HS-27A (cell line): ENCODE results near the gene SENP5.

Source experiments
- DNase-seq: peaks from one replicate; pipeline ENCODE4 v3.0.0-alpha.2; 2012; ENCODE audit warnings: low read depth, missing footprints

SENP5 gene

DNA sequence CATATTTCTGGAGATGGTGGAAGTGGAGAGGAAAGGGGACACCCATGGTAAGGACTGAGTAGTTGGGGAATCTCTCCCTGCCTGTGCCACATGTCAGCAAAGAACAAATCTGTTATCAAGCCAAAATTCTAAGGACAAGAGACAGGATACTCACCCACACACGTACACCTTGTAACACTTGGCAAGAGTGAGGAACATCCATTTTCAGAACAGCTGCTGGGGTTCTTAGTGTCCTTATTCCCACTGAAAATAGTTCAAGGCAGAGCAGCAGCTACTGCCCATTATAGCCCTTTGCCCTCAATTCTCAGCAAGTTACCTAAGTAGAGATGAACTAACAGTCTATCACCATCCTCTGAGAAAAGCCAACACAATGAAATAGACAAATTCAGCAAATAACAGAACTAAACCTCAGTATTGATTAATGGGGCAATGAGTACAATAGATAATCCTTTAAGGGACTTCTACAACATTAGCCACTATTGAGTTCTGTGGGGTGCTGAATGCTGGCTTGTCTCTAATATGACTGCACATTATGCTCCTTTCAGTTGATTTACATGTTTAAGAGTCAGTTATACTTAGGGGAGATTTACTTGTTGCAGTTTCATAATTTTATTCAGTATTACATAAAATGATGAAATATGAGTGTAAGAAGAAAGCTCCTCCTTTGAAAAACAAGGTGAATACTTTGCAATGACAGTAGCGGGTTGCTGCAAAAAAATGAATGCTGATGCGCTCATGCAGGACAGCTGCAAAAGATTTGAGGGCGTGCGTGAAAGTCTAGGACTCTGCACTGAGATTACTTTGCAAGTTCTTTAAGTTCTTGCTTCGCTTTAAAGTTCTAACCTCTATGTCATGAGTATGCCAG lies 22.4 kb downstream of the SENP5 start:
- no peak for DNase-seq

DNA sequence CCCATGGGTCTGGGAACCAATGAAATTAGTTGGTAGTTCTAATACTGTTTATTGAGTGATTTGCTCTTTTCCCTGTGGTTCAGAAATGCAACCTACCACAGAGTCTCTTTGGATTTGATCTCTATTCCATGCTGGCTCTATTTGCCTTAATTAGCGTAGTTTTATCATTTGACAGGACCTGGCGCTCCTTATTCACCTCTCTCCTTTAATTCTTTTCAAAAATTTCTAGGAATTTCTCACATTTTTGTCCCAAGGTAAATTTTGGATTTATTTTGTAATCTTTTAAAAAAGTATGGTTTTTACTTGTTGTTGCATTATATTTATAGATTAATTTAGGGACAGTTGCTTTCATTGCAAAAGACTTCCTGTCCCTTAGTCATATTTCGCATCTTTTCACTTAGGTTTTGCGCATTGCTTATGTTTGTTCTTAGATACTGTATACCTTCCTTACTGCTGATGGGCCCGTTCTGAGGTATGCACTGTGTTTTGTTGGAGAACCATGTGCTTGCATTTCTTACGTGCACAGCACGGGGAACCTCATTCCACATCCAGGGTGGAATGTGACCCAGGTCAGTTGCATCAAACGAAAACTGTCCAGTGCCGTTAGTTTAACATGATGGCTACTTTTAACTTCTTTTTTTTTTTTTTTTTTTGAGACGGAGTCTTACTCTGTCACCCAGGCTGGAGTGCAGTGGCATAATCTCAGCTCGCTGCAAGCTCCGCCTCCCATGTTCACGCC lies 27.0 kb downstream of the SENP5 start:
- no peak for DNase-seq

DNA sequence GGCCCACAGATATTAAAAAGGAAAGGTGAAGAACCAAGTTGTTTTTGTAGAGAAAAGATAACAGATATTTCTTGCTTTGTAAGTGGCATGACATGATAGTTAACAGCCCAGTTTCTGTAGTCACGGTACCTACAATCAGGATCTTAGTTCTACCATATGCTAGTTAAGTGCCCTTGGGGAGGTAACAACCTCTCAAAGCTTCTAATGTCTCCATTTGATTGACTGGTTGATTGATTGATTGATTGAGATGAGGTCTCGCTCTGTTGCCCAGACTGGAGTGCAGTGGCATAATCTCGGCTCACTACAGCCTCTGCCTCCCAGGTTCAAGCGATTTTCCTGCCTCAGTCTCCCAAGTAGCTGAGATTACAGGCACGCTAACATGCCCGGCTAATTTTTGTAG lies 28.5 kb downstream of the SENP5 start:
- DNase-seq: no peak

DNA sequence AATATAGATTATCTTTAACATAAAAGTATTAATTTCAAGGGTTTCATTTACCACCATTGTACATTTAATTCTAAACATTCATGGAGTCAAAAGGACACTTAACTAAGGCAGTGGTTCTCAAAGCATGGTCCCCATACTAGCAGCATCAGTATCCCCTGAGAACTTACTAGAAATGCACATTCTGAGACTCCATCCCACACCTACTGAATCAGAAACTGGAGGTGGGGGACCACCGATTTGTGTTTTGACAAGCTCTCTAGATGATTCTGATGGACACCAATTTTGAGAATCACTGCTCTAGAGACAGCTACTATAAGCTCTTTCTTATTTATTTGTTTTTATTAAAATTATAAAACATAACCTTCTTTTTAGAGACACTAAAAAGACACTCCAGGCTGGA lies 34.0 kb downstream of the SENP5 start:
- no peak for DNase-seq

DNA sequence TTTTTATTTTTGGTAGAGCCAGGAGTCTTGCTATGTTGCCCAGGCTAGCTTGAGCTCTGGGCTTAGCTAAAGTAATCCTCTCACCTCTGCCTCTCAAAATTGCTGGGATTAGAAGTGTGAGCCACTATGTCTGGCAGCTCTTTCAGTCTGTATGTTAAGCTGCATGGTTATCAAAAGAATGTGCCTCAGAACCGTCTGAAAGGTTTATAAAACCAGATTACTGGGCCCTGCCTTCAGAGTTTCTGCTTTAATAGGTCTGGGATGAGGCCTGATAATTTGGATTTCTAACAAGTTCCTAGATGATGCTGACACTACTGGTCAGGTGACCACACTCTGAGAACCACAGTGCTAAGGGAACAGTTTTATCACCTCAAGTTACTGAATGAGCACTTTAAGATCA lies 34.6 kb downstream of the SENP5 start:
- DNase-seq: no peak

DNA sequence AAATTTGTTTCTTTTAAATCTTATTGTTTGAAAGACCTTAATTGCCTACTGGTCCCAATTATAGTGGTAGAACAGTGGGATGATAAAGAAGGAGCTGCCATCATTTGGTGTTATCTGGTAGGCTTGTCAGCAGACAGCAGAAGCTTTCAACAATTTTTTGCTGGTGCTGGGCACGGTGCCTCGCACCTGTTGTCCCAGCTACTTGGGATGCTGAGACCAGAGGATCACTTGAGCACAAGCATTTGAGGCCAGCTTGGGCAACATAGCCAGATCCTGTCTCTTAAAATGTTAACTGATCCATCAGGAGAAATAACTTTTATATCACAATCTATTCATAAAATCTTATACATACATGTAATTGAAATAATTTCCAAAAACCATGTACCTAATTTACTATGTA lies 36.0 kb downstream of the SENP5 start:
- DNase-seq: no peak

DNA sequence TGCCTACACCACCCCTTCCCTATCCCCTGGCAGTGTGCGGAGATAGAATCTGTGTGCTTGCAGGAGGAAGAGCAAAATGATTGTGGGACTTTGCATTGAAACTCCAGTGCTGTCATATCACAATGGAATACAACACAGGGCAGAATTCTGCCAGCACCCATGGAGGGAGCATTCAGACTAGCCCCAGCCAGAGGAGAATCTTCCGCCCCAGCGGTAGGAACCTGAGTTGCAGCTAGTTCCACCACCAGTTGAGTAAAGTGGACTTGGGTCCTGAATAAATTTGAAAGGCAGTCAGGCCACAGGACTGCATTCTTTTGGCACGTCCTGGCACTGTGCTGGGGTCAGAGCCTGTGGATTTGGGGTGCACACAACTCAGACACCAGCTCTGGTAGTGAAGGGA lies 47.1 kb downstream of the SENP5 start:
- no peak for DNase-seq

DNA sequence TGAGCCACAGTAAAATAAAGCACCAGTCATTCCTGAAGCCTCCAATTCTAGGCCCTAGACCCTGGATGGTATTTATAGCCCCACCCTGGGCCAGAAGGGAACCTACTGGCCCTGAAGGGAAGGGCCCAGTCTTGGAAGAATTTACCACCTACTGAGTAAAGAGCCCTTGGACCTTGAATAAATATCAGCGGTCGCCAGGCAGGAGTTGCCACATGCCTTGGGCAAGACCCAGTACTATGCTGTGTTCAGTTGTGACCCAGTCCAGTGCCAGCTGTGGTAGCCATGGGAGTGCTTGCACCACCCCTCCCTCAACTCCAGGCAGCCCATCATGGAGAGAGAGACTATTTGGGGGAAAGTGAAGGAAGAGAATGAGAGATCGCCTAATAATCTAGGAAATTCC lies 47.7 kb downstream of the SENP5 start:
- DNase-seq: no peak

DNA sequence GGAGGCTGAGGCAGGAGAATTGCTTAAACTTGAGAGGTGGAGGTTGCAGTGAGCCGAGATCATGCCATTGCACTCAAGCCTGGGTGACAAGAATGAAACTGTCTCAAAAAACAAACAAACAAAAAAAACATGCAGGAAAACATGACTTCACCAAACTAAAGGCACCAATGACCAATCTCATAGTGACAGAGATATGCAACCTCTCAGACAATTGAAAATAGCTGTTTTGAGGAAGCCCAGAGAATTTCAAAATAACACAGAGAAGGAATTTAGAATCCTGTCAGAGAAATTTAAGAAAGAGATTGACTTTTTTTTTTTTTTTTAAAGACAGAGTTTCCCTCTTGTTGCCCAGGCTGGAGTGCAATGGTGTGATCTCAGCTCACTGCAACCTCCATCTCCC lies 48.5 kb downstream of the SENP5 start:
- no peak for DNase-seq

DNA sequence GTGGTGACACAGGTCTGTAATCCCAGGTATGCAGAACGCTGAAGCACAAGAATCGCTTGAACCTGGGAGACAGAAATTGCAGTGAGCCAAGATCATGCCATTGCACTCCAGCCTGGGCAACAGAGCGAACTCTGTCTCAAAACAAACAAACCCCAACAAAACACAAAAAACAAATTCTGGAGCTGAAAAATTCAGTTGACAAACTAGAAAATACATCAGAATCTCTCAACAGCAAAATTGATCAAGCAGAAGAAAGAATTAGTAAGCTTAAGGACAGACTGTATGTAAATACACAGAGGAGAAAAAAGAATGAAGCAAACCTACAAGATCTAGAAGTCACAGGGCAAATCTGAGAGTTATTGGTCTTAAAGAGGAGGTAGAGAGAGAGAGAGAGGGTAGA lies 49.3 kb downstream of the SENP5 start:
- DNase-seq: no peak

DNA sequence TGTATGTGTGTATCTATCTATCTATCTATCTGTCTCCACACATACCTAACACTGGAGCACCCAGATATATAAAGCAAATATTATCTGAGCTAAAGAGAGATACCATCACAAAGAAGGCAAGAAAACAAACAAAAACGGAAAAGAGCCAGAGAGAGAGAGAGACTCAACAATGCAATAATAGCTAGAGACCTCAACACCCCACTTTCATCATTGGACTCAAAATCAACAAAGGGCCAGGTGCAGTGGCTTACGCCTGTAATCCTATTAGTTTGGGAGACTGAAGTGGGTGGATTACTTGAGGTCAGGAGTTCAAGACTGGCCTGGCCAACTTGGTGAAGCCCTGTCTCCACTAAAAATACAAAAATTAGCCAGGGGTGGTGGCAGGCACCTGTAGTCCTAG lies 51.2 kb downstream of the SENP5 start:
- no peak for DNase-seq

DNA sequence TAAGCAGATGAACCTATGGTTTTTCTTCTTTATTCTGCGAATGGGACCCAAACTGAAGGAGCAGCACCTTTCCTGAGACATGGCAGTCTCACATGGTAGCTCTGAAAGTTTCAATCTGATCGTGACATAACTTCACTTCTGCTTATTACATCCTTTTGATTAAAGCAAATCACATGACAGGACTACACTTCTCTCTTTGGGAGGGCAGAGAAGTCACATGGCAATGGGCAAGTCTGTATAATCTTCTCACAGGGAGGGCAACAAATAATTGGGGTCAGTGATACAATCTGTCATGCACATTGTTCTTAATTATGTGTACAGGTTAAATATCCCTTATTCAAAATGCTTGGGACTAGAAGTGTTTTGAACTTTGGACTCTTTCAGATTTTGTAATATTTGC lies 53.0 kb downstream of the SENP5 start:
- DNase-seq: no peak

DNA sequence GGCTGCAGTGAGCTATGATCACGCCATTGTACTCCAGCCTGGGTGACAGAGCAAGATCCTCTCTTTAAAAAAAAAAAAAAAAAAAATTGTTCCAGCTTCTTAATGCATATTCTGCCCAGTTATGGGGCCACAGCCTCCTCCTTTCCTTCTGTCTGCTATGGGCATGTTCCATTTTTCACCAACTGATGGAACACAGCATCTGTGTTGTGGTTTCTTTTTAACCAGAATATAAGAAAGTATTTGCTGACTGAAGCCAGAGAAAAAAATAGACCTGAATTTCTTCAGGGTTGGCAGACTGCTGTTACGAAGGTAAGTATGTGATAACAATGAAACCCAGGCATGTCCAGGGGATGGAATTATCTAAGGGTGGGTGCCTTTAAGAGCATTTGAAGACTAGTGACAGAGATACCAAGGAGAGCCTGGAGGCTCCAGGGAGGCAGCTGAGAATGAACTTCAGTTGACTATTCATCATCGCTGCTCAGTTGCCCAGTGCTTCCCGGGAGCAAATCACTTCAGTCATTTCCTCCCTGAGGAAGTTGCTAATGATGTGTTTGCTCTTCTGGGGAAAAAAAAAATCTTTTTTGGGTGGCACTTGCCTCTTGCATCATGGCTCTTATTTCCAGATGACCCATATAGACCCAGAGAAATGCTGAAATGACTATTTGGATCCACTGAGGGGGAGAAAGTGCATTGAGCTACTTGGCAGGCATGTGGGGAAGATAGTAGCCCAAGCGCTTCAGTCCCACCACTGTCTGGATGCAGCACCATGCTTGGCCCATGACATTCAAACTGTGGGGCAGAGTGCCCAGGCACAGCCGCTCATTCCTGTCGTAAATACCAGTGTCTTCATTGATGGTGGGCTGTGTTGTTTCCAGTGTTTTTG lies 60.1 kb downstream of the SENP5 start:
- no peak for DNase-seq

DNA sequence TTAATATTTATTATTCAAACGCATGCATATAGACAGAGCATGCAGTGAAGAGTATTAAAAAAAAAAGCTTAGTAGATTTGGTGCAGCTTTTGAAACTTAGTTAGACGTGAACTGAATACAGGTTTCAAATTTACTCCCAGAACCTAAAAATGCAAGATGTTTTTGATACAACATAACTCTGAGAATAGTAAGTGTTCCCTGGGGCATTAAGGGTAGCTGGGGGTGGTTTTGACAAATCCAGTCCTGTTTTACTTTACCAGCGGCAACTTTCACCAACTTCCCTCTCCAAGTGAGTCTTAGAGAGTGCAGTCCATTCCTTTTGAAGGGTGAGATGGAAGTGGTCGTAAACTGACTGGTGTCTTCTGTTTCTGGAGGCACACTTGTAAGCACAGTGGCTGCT lies 63.4 kb downstream of the SENP5 start:
- DNase-seq: no peak

DNA sequence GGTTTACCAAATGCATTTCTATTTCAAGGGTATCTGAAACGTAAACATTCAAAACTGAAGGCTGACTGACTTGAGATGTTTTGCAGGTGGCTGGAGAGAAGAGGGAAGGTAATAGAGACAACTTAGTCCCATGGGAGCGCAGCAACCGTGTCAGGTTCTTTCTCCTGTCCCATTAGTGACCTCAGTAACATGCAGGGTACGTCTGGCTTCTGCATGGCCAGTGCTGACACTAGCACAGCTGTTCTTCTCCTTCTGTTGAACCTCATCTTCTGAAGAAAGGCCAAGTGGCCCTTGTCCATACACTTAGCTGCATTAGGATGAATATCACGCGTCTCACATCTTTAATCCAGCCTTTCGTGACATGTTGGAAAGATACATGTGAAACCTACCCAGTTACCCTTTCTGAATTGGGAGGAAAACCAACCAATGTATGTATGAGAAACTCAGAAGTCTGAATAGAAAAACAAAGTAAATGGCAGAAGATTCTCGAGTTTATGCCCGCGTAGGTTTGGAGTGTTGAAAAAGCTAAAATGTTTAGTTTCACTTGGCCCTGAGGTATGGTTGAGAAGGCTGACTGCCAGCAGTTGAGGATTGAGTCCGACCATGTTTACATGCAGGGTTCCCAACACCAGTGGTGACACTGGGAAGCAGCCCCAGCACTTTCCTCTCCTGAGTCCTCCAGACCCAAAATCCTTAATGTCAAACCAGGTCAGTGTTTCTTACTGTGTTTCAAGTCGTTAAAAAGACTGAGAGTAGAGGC lies 64.3 kb downstream of the SENP5 start:
- DNase-seq: no peak

DNA sequence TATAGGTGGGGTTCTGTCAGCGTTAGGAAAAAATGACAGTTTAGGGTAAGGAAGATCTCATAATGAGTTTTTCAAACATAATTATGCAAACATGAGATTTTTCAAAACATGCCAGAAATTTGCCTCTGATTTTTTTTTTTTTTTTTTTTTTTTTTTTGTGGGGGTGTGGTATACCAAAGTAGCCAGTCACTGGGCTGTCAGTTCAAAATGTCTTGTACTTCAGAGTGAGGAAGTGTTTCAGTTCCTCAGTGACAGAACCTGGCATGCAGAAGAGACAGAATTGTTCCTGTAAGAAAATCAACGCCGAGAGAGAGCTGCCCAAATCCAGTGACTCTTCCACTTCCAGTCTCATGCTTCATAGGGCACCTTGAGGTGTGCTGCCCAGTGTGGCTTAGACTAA lies 64.9 kb downstream of the SENP5 start:
- no peak for DNase-seq

DNA sequence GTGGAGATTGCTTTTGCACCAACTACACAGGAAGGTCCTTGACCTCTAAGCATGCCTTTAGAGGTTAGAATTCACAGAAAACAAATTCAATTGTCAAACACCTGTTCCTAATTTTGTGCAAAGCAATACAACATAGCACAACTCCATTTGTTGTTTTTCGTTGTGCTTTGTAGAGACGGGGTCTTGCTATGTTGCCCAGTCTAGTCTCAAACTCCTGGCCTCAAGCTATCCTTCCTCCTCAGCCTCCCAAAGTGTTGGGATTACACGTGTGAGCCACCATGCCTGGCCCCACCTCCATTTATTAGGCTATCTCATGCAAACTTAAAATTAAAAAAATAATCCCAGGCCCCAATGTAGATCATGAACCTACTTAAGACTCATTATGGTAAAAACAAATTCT lies 68.6 kb downstream of the SENP5 start:
- no peak for DNase-seq

DNA sequence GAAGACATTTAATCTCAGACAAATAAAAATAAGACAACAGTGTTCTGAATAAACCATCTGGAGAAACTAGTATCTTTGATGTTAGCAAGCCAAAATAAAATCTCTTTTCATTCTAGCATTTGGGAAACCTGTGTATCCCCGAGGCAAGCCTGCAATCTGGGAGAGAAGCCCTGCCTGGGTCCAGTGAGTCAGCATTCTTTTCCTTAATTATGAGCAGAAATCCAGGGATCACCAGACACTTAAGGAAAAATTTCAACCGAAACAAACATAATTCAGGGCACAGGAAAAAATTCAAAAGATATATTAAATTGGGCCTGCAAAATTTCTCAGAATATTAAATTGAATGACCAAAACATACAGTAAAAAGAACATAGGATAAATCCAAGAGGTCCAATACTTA lies 70.4 kb downstream of the SENP5 start:
- no peak for DNase-seq

DNA sequence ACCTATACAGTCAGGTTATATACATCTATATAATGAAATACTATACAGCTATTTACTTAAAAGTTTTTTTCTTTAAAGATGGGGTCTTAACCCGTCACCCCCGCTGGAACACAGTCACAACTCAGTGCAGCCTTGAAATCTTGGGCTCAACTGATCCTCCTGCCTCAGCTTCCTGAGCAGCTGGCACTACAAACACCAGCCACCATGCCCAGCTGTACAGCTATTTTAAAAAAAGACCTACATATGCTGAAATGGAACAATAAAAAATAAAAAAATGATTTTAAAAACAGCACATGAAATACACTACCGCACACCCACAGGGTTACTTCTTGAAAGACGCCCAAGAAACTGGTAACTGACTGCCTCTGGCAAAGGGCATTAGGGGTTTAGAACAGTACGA lies 70.9 kb downstream of the SENP5 start:
- DNase-seq: no peak

DNA sequence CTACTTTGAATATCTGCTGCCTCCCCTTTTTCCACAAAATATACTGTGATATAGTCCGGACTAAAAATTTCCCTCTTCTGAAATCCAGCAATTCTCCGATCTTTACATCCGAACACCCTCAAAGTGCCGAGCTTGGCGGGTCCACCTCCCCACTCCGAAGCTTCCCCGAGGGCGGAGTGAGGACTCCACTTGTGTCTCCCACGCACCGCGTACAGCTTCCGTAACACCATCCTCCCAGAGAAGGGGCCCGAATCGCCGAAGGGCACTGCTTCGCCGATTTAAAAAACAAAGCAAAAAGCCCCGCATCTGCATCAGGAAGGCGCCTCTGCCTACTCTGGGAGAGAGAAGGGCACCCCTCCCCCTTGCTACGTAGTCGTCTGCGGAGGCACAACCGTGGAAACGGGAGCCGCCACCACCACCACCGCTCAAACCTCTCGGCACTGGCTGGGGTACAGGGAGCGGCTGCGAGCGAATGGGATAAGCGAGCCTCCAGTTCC lies 74.1 kb downstream of the SENP5 start:
- DNase-seq: peak; percentile 22

DNA sequence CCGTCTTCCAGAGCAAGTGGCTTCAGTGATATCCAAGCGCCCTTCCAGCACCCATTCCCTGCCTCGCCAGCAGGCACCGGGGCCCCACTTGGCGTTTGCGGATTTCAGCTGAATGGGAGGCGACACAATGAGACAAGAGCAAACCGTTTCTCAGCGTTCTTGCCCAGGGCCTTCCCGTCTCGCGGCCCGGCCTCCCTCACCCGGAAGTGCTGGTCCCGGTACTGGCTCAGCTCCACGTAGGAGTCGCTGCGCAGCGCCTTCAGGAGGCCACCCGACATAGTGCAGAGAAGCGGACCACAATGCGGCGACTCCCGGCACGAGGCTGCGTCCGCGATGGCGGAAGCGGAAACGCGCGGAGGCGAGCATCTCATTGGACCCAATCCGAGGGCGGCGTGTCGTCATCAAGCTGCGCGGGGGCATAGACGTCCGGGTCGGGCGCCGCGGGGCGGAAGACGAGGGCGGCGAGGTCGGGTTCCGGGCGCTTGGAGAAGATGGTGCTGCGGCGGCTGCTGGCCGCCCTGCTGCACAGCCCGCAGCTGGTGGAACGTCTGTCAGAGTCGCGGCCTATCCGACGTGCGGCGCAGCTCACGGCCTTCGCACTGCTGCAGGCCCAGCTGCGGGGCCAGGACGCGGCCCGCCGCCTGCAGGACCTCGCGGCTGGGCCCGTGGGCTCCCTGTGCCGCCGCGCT lies 74.7 kb downstream of the SENP5 start, which contains the start of gene NCBP2:
Gene NCBP2 (minus strand): TSS at position 303 of the 689 bp plus-strand sequence. CDS start 25 bp downstream, at position 278.
- peak; percentile 93 for DNase-seq
